GM21619 (cell line): Measurements from ENCODE around the gene MS4A18.

Experiments used
- ATAC-seq: cut with Tn5 transposase; IDR thresholded peaks from one replicate; pipeline ENCODE4 v1.9.1; 2021; ENCODE audit not compliant: unreplicated experiment

Gene MS4A18

DNA sequence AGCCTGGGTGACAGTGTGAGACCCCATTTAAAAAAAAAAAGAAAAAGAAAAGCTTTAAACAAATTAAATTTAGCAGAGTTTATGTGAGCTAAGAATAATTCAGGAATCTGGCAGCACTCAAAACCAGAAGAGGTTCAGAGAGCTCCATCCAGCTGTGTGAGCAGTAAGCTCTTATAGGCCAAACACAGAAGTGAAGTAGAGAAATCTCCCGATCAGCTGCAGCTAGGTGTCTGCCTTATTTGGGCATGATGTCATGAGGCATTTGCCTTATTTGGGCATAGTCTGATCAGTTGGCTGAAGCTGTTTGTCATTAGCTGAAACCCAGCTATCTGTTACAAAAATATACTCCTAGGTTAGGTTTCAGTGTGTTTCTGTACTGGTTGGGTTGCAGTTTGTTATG is 40.4 kb downstream of the MS4A18 start:
- peak; percentile 42 for ATAC-seq

DNA sequence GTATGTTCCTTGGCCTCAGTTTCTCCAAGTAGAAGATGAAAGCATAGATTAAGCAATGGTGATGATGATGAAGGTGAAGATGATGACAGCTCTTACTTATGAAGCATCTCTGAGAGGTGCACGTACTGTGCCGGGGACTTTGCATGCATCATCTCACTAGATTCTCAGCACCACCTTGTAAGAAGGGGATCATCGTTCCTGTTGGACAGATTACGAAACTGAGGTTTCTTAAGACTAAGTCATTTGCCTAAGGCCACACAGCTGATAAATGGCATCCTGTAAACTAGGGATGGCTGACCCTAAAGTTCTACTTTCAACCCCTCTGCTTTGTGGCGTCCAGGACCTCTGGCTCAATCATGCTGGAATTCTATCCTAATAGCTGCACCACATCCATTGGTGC is 40.8 kb downstream of the MS4A18 start:
- ATAC-seq = no peak

DNA sequence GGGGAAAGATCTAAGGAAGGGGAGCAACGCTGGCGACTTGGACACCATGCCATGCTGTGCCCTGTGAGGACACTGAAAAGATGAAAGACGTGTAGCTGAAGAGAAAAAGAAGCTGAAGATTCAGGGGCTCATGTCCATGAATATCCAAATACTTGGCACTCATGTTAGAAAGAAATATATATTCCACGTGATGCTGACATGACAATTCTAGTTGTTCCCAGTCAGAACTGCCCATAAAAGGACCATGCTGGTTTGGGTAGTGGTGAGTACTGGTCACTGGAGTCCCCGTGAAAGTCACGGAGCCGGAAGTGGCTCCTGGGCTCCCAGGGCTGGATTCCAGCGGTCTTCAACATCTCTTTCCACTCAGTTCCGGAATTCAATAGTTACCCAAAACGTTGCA is 42.0 kb downstream of the MS4A18 start:
- no peak for ATAC-seq

DNA sequence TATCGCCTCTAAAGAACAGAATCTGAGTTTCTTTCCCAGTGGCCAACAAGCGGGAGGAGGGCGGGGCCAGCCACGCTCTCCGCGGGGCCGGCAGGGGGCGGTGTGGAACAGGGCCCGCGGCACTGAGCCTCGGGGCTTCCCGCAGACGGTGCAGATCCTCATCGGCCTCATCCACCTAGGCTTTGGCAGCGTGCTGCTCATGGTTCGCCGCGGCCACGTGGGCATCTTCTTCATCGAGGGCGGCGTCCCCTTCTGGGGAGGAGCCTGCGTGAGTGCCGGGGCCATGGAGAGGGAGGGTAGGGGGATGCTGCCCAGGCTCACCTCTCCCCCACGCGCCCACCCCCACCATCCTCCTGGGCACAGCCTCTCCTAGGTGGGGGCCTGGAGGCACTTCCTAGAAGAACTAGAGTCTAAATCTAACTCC is 42.9 kb downstream of the MS4A18 start:
- ATAC-seq = no peak

DNA sequence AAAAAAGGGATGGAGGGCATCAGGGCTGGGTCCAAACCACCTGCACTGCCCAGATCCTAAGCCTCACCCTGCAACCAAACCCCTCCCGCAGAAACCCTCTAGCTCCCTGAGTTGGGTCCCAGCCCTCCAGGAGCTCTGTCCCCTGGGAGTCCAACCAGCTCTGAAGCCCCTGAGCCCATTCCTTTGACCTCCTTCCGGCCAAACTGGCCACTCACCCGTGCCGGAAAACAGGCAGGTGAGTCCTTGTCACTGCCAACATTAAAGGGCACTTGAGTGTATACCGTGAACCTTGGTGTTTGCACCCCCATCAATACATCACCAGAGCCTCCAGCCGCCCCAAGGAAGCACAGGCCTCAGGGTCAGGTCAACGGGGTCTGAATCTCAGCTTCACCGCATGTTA is 43.7 kb downstream of the MS4A18 start:
- no peak for ATAC-seq

DNA sequence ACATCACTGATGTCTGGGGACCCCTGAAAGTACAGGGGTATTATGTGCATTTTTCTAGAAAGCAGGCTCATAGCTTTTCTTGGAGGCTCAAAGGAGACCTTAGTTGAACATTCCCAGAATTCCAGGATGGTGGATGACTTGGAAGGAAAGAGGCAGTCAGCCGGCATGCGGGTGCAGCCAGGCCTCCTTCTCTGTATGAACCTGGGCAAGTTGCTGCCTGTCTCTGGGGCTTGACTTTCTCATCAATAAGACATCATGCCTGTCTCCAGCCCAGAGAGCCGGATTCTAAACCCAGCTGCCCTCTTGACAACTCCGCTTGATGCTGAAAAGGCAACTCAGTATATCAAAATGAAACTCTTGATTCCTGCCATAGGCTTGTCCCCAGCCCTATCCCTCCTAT is 44.8 kb downstream of the MS4A18 start:
- ATAC-seq = no peak

DNA sequence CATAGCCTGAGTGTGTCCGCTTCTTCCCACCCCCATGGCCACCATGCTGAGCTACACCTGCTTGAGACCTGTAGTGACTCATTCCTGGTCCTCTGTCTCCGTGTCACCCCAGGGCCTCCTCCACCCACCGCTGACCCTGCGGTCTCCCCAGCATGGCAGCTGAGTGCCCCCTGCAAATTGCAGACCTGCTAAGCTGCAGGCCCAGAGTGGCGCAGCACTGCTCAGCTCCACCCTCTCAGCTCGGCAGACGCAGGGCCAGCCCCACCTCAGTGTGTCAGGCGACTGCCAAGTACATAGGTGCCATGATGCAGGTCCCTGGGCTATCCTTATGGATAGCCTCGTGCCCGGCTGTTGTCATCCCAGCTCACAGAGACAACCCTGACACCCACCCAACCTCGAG is 45.3 kb downstream of the MS4A18 start:
- no peak for ATAC-seq

DNA sequence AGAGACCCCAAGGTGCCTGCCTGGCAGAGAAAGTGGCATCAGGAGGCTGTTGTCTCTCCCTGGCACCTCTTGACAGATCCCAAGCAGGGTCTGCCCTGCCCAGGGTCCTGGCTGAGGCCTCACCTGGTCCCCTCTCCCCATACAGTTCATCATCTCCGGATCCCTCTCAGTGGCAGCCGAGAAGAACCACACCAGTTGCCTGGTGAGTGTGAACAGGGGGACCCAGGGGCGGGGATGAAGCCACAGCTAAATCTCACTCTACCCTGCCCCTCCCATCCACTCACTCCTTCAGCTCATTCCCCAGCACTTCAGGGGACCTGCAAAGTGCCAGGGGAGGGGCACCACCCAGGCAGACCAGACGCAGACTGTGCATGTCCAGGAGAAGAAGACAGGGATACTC is 46.6 kb downstream of the MS4A18 start:
- no peak for ATAC-seq

DNA sequence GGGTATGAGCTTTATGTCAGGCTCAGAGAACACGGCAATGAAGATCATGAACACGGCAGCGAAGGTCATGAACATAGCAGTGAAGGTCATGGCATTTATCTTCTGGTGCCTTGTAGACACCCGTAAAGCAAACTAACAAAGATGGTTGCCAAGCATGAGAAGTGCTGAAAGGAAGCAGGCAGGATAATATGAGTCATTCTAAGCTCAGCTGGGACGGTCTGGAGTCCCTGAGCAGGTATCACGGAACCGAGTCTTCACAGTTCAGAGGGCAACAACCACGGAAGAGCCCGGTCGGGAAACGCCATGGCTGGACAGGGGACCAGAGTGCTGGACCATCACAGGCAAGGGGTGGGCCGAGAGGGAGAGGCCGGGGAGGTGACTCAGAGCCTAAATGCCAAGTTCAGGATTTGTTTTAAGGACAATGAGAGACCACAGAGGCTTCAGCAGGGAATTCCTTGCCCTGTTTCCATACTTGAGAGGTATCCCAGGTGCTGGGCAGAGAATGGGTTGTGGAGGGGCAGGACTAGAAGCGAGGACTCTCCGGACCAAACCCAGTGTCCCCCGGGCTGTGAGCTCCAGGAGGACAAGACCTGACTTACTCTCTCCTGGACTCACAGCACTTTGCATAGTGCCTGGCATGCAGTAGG is 47.5 kb downstream of the MS4A18 start:
- ATAC-seq = peak; percentile 42

DNA sequence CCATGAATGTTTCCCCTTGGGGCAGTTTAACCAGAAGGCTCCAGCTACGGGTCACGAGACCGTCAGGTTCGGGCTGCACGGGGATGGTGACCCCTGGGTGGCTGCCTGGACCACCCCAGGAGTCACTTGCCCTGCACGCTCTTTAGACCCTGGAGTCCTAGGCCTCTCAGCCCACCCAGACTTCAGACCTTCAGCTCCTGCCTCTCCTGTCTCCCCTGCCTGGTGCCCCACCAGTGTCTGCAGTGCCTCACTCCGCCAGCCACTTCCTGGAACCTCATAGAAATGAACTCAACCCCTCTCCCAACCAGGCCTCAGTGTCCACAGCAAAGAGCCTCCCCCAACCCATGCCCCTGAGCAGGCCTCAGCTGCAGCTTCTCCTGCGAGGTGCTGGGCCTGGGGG is 48.1 kb downstream of the MS4A18 start:
- no peak for ATAC-seq

DNA sequence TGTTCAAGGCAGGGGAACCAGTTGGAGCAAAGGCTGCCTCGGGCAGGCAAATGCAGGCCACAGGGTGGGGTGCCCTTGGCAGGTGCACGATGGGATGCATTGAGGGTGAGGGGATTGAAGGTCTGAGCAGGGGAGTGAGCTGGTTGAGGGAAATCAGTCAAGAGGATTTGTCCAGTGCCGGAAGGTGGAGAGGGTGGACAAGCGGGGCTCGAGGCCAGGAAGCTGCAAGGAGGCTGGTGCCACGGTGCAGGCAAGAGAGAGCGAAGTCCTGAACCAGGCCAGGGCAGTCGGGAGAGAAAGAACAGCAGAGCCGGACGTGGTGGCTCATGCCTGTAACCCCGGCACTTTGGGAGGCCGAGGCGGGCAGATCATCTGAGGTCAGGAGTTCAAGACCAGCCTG is 50.2 kb downstream of the MS4A18 start:
- ATAC-seq = no peak

DNA sequence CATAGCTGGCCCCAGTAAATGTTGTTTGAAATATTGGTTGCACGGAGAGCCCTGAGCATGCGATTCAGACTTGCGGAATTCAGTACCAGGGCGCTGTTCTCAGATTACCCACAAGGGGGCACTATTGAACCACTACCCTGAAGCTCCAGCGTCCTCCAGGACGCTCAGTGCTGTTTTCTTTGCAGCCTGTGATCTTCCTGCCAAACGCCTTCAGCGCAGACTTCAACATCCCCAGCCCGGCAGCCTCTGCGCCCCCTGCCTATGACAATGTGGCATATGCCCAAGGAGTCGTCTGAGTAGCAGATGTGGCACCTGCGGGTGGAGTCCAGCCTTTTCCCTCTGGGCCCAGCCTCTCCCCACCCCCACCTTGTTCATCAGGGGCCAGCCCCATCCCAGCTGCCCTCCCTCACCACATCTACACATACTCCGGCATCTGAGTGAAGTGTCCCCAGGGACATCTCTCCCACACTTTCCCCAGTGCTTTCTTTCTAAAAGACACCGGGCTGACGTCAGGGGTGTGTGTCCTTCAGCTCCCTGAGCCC is 51.0 kb downstream of the MS4A18 start:
- peak; percentile 64 for ATAC-seq

DNA sequence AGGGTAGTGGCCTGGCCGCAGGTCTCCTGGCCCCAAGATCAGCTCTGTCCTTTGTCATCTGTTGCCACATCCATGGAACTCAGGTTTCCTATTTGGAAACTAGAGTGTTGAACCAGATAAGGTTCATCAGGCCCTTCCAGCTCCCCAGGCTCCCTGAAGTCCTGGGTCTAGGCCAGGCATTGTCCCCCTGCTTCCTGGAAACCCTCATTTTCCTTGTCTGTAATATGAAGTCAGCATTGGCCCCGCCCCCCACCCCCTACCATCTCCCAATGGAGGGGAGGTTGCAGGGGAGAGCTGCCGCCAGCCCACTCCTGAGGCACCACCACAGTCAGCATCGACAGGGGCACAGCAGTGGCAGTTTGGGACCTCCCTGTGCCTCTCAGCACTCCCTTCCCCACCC is 51.6 kb downstream of the MS4A18 start:
- ATAC-seq = no peak

DNA sequence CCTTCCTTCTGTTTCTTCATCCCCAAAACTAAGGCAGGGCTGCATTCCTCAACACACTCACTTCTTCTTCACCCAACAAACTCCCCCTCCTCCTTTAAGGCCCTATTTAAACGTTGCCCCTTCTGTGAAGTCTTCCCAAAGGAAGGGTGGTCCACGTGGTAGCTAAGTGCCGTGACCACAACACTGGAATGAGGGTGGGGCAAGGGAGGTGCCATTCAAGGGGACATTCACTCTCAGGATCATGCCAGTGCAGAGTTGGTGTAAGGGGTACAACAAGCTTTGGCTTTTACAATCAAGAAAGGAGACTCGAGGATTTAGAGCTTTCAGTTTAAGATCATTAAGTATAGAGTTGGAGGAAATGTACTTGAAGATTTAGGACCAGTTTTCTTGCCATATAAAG is 52.6 kb downstream of the MS4A18 start:
- no peak for ATAC-seq

DNA sequence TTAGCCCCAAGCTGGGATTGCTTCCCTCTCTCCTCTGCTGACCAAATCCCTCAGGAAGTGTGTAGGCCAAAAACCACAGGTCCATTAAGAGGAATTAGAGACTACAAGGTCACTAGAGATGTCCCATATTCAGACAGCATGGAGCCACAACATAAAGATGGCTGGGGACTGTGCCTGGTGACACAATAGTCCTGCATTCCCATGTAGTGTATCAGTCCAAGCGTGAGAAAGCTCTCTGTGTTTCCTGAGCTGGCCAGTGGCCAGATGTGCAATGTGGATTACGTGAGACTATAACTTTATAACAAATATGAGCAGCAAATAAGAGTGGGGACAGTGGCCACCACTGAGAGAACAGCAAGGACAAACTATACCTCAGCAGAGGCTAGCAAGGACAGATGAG is 53.1 kb downstream of the MS4A18 start:
- ATAC-seq = no peak

DNA sequence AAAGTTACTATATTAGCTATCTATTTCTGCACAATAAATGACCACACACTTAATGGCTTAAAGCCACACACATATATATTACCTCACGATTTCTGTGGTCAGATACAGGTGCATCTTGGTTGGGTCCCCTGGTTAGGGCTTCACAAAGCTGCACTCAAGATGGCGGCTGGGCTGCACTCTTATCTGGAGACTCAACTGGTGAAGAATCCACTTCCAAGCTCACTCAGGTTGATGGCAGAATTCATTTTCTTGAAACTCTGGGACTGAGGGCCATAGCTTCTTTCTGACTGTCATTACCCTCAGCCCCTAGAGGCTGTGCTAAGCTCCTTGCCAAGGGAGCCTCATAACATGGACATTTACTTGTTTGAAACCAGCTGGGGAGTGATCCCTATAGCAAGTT is 55.5 kb downstream of the MS4A18 start:
- ATAC-seq = no peak

DNA sequence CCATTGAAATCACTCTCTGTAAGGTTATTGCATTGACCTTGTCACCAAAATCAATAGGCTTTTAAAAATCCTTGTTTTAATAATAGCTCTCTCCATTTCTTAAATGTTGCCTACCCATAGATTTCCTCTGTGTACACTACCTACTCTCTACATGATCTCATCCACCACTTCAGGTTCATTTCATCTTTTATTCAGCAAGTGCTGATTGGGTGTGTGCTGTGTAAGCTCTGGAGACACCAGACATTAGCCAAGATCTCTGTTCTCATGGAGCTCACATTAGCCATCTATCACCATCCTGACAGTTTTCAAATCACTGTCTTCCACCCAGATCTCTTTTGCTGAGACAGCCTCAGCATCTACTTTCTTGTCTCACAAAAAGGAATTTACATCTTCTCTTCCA is 56.3 kb downstream of the MS4A18 start:
- no peak for ATAC-seq

DNA sequence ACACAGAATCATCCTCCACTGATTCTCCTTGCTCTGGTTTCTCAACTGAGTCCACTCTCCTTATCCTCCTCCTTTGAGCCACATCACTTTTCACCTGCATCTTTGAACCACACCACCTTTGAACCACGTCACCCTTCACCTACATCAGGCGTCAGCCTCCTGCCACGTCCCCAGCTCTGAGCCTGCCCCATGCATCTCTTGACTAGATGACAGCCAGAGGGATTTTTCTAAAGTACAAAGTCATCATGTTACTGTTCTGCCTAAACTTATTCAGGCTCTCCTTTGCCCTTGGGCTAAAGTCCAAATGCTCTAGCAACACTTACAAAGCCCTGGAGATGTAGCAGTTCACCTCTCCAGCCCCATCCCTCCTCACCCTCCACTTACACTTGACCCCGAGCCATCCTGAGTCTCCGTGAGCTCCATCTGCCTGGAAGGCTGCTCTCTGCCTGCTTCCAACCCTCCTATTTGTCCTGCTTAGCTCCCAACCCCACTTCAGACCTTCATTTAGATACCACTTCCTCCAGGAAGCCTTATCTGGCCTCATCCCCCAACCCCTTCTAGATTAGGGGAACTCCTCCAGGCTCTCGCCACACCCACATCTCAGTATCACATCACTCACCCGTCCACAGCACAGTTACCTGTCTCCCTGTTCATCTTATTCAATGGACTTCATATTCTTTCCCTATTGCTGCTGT is 56.9 kb downstream of the MS4A18 start:
- ATAC-seq = no peak

DNA sequence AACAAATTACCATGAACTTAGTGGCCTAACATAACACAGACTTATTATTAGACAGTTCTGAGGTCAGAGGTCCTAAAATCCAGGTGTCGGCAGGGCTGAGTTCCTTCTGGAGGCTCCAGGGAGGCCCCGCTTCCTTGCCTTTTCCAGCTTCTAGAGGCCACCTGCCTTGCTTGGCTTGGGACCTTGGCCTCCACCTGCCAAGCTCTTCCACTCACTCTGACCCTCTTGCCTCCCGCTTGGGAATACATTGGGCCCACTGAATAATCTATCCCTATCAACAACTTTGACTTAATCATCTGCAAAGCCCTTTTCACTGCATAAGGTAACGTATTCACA is 57.4 kb downstream of the MS4A18 start:
- ATAC-seq = no peak

DNA sequence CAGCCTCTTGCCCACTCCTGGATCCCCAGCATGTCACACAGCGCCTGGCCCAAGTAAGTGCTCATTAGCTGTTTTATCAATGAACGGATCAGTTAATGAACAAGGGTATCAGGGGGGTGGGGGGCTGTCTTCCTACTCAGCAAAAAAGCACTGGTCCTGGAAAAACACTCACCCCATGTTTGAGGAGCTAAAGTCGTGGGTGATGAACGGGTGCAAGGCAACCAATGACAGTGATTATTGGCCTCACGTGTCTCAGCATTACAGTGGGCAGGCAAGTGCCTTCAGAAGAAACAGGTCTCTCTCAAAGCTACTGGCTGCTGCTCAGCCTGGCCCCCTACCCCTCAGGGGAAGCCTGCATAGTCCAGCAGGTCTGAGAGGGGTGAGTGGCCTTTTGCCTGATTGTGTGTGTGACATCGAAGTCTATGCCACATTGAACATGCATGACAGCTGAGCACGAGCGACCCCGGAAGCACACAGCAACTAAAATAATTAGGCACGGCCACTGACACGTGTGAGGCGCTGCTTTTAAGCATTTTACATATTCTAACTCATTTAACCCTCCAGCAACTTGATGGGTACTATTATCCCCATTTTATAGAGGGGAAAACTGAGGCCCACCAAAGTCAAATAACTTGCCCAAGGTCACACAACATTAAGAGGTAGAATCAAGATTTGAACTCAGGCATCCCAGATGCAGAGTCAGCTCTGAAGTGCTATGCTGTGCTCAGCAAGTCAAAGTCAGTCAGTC is 58.0 kb downstream of the MS4A18 start:
- no peak for ATAC-seq

DNA sequence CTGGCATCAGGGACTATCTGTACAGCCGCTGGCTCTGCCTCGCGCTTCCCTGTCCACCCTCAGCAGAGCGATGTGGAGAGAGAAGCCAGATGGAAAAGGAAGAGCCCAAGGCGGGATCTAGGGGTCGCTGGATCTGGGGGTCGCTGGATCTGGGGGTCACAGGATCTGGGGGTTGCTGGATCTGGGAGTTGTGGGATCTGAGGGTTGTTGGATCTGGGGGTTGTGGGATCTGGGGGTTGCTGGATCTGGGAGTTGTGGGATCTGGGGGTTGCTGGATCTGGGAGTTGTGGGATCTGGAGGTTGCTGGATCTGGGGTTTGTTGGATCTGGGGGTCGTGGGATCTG is 58.6 kb downstream of the MS4A18 start:
- ATAC-seq = no peak

DNA sequence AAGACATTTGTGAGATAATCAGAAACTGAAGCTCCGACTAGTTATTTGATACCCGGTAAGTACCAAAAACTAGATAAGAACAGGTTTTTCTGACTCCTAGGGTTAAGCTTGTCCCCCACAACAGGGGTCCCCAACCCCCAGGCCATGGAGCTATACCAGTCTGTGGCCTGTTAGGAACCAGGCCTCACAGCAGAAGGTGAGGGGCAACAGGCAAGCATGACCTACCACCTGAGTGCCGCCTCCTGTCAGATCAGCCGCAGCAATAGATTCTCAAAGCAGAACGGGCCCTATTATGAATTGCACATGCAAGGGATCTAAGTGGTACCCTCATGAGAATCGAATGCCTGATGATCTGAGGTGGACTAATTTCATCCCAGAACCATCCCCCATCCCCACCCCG is 59.4 kb downstream of the MS4A18 start:
- no peak for ATAC-seq
